Nephron (organoid): ENCODE data around the gene FSTL4.
"Not testable (repeated sequence)": the region's sequence is repeated elsewhere in the genome, so short reads cannot be mapped to it uniquely, and the experiment has no call there.

ENCODE experiments used
- H3K27ac Mint-ChIP-seq, 3 experiments: 2 replicates each; pipeline ENCODE4 v1.8.0; 2020; ENCODE audit warnings: mixed read lengths in 3 of 3, mild to moderate bottlenecking in 2 of 3, moderate library complexity in 1 of 3
- H3K27me3 Mint-ChIP-seq: 2 replicates; pipeline ENCODE4 v1.8.0; 2021; ENCODE audit warnings: low read depth, mild to moderate bottlenecking, moderate library complexity, mixed read lengths
- H3K36me3 Mint-ChIP-seq: 2 replicates; pipeline ENCODE4 v1.8.0; 2020; ENCODE audit warnings: low read depth, mixed read lengths
- H3K4me1 Mint-ChIP-seq: 2 replicates; pipeline ENCODE4 v1.8.0; 2020; ENCODE audit warnings: mixed read lengths
- H3K4me3 Mint-ChIP-seq, 3 experiments: 2 replicates each; pipeline ENCODE4 v1.8.0; 2020; ENCODE audit warnings: mild to moderate bottlenecking in 3 of 3, mixed read lengths in 3 of 3, moderate library complexity in 2 of 3
- H3K9me3 Mint-ChIP-seq: 2 replicates; pipeline ENCODE4 v1.8.0; 2020; ENCODE audit warnings: mixed read lengths
- CTCF ChIP-seq, 3 experiments: fragments of 200-600 bp; sonication (generic); IDR thresholded peaks; one replicate each; pipeline ENCODE4 v1.5.0; 2021; ENCODE audit warnings: antibody characterized with exemption in 3 of 3; ENCODE audit not compliant: unreplicated experiment in 3 of 3

The FSTL4 gene

GRCh38 chr5:133546500-133546899 is 65.8 kb downstream of the FSTL4 start:
- no peaks in the 10 kb centered on the region for H3K4me1 Mint-ChIP-seq
- H3K36me3 Mint-ChIP-seq = no peaks in the 10 kb centered on the region
- no peak overlapping the region for H3K4me3 Mint-ChIP-seq
- no peak overlapping the region for H3K27ac Mint-ChIP-seq
- no peak for TF ChIP-seq CTCF (IDR thresholded peaks at IDR 0.05; ENCODE audit: unreplicated experiment in 3 of 3)
- H3K27me3 Mint-ChIP-seq = peaks cover 9% of the 10 kb centered on the region
- H3K9me3 Mint-ChIP-seq = no peaks in the 10 kb centered on the region

- Mint-ChIP-seq H3K9me3 (no peaks in the 10 kb centered on the region), H3K4me1 (no peaks in the 10 kb centered on the region), H3K27ac (no peak overlapping the region), H3K27me3 (peaks cover 19% of the 10 kb centered on the region), H3K4me3 (no peak overlapping the region), H3K36me3 (no peaks in the 10 kb centered on the region)
- TF ChIP-seq CTCF (IDR thresholded peaks at IDR 0.05; ENCODE audit: unreplicated experiment in 3 of 3) = no peak
Observed at GRCh38 chr5:133544346-133544745, 68.0 kb downstream of the FSTL4 start.

- no peak for TF ChIP-seq CTCF (IDR thresholded peaks at IDR 0.05; ENCODE audit: unreplicated experiment in 3 of 3)
- H3K4me1 Mint-ChIP-seq = peaks cover 1% of the 10 kb centered on the region
- H3K27me3 Mint-ChIP-seq = peaks cover 21% of the 10 kb centered on the region
- H3K36me3 Mint-ChIP-seq = no peaks in the 10 kb centered on the region
- no peak overlapping the region for H3K27ac Mint-ChIP-seq
- no peak overlapping the region for H3K4me3 Mint-ChIP-seq
- no peaks in the 10 kb centered on the region for H3K9me3 Mint-ChIP-seq
Observed at GRCh38 chr5:133539818-133540217, 72.5 kb downstream of the FSTL4 start.

GRCh38 chr5:133538718-133539117 is 73.6 kb downstream of the FSTL4 start:
- H3K36me3 Mint-ChIP-seq = no peaks in the 10 kb centered on the region
- no peak for TF ChIP-seq CTCF (IDR thresholded peaks at IDR 0.05; ENCODE audit: unreplicated experiment in 3 of 3)

GRCh38 chr5:133535241-133535929 is 77.0 kb downstream of the FSTL4 start:
- not testable (repeated sequence) for H3K9me3 Mint-ChIP-seq, H3K36me3 Mint-ChIP-seq, H3K27ac Mint-ChIP-seq, H3K4me3 Mint-ChIP-seq
- Mint-ChIP-seq H3K27me3 (peaks cover 19% of the 10 kb centered on the region), H3K4me1 (peaks cover 20% of the 10 kb centered on the region)

More at GRCh38 chr5:133538718-133539117, 73.6 kb downstream of the FSTL4 start:
- no peak overlapping the region for H3K27ac Mint-ChIP-seq
- peaks cover 21% of the 10 kb centered on the region for H3K27me3 Mint-ChIP-seq
- peaks cover 7% of the 10 kb centered on the region for H3K4me1 Mint-ChIP-seq
- no peak overlapping the region for H3K4me3 Mint-ChIP-seq
- H3K9me3 Mint-ChIP-seq = no peaks in the 10 kb centered on the region

GRCh38 chr5:133534566-133534965 is 77.8 kb downstream of the FSTL4 start:
- Mint-ChIP-seq H3K27me3 (peaks cover 19% of the 10 kb centered on the region), H3K4me1 (peaks cover 27% of the 10 kb centered on the region), H3K27ac (no peak overlapping the region), H3K36me3 (no peaks in the 10 kb centered on the region), H3K4me3 (no peak overlapping the region), H3K9me3 (no peaks in the 10 kb centered on the region)
- no peak for TF ChIP-seq CTCF (IDR thresholded peaks at IDR 0.05; ENCODE audit: unreplicated experiment in 3 of 3)
